Psoas muscle (tissue), 8 donors: Measurements from ENCODE around the gene WNT7A. TPM values are rescaled to one million over a fixed set of nuclear protein-coding genes. Genes with fewer than 3 reads are reported as not detected.

Experiments
- ATAC-seq, 4 donors: fragments of 200-7000 bp; cut with Tn5 transposase; one replicate each; pipeline ENCODE4 v1.9.1; 2020; ENCODE audit warnings: moderate library complexity in 3 of 4, mild to moderate bottlenecking in 2 of 4
- DNase-seq, 2 donors: peaks; one replicate each; pipeline ENCODE4 v3.0.0-alpha.2; 2020
- H3K27ac ChIP-seq: fragments of 200-600 bp; one replicate; pipeline ENCODE4 v1.8.0; 2022
- H3K27me3 ChIP-seq, 3 donors: fragments of 200-600 bp in 1 of 3; one replicate each; pipeline versions ENCODE4 v1.6.1 to v1.8.0; 2013 to 2022; ENCODE audit warnings: low read length in 2 of 3, mild to moderate bottlenecking in 2 of 3, moderate library complexity in 1 of 3; ENCODE audit not compliant: insufficient read depth in 3 of 3
- H3K36me3 ChIP-seq, 2 donors: fragments of 200-600 bp in 1 of 2; one replicate each; pipeline versions ENCODE4 v1.6.1 to v1.8.0; 2013 to 2022; ENCODE audit warnings: low read depth in 1 of 2, mild to moderate bottlenecking in 1 of 2, moderate library complexity in 1 of 2; ENCODE audit not compliant: insufficient read depth in 1 of 2
- H3K4me1 ChIP-seq: fragments of 200-600 bp; one replicate; pipeline ENCODE4 v1.8.0; 2022
- H3K4me3 ChIP-seq: fragments of 200-600 bp; one replicate; pipeline ENCODE4 v1.8.0; 2022; ENCODE audit warnings: mild to moderate bottlenecking
- H3K9me3 ChIP-seq: fragments of 200-600 bp; one replicate; pipeline ENCODE4 v1.8.0; 2022
- CTCF ChIP-seq: fragments of 200-600 bp; IDR thresholded peaks from one replicate; pipeline ENCODE4 v1.8.0; 2022; ENCODE audit warnings: antibody characterized with exemption
- WGBS, 3 donors: extraction: QIAGEN DNeasy Blood & Tissue Kit; methylation state at CpG; one replicate each; pipeline versions ENCODE4 v1.1.6 to v1.1.7; 2013; 5-methylcytosine and 5-hydroxymethylcytosine counted together
- intact Hi-C, 2 donors: fragments of 100-400 bp; cut with DNase I; formaldehyde crosslinking; loops; one replicate each; pipeline versions ENCODE4 v1.11.0 to v1.14.2; 2022
- polyA plus RNA-seq, 3 donors: library from polyadenylated mRNA; stranded (reverse); fragments of 200-250 nt; gene quantifications; one replicate each; pipeline ENCODE4 v1.2.3, GENCODE V29; 2013
- total RNA-seq, 4 donors: library from RNA; stranded (reverse); fragmentation: NEBNext Ultra II Directional in 2 of 4; extraction: Animal tissue kit (Norgen Biotek cat#: 25700) in 2 of 4; gene quantifications; one replicate each; pipeline versions ENCODE4 v1.2.1 to v1.2.4, GENCODE V29; 2021 to 2023
- donor health status: healthy with polysubstance abuse.
- donor health status: DM: no; HTN: no; CAD: no; lungs with moderate emphysema.
- donor health status: Bipolar disorder and iron deficiency.
- donor health status: healthy.
- donor health status: DM: yes; HTN: yes; CAD: no.
- donor health status: DM: no; HTN: no; CAD: no.
- donor health status: DM: no; HTN: no; CAD: no.
- donor health status: DM: yes; HTN: yes; CAD: no.

Gene WNT7A
- total and polyA plus RNA-seq, 7 donors, result 0.04 TPM; not detected in 6

DNA sequence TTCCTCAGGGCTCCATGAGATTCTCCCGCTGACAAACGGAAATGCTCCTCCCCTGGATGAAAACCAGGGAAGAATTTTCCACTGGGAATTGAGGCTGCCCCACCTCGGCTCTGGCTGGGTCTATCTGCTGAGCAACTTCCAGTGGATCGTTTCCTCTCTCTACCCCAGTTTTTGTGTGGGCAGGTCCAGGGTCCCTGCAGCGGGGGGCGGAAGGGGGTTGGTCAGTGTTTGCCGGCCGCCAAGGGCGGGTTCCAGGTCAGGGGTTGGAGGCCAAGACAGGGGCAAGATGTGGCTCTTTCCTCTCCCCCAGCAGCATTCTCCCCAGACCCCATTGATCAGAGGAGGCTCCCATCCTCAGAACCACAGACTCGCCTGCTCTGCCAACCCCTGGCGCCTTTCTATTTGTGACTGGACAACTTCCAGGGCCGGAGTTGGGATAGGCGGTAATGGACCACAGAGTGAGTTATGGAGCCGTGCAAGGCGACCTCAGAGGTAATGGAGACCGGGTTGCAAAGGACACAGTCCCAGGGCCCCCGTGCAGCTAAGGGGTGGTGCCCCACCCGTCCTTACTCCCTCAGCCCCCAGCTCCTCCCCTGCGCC lies 92.2 kb downstream of the WNT7A start:
- intact Hi-C loops, result no loop called here
- no peak overlapping the region for H3K4me3 ChIP-seq
- ATAC-seq, result no peak
- H3K36me3 ChIP-seq, result no peaks in the 10 kb centered on the region
- no peaks in the 10 kb centered on the region for H3K9me3 ChIP-seq
- 52 to 63% (median 63%) methylated on average over 19 of the region's 19 CpGs for WGBS, 3 donors
- peaks cover 0 to 34% (median 11%) of the 10 kb centered on the region in 3 donors for H3K27me3 ChIP-seq
- no peak for TF ChIP-seq CTCF
- no peaks in the 10 kb centered on the region for H3K4me1 ChIP-seq
- DNase-seq, result no peak
- H3K27ac ChIP-seq, result no peak overlapping the region

DNA sequence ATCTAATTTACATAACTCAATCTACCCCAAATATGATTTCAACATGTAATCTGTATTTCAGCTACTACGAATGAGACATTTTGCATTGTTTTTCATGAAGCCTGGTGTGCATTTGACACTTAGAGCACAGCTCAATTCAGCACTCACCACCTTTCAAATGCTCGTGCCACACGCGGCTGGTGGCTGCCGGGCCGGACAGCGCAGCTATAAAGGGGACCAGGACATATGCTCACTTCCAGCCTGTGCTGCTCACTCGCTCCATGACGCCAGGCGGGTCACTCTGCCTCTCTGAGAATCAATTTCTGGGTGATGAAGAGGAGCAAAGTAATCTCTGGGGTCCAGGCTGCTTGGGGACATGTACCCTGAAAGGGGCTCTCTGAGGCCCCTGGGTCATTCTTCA lies 93.1 kb downstream of the WNT7A start:
- Histone ChIP-seq H3K27ac (no peak overlapping the region), H3K9me3 (no peaks in the 10 kb centered on the region), H3K36me3 (no peaks in the 10 kb centered on the region), H3K4me3 (no peak overlapping the region), H3K4me1 (no peaks in the 10 kb centered on the region), H3K27me3 (peaks cover 0 to 31% (median 11%) of the 10 kb centered on the region in 3 donors)
- DNase-seq, result no peak
- no peak for ATAC-seq
- intact Hi-C loops, result no loop called here
- WGBS, 3 donors, result 81 to 85% (median 82%) methylated on average over 10 of the region's 10 CpGs
- TF ChIP-seq CTCF, result no peak

- WGBS, 3 donors, result 90 to 93% (median 92%) methylated on average over 13 of the region's 13 CpGs
- ATAC-seq (no peak), DNase-seq (no peak)
- H3K36me3 ChIP-seq, result no peaks in the 10 kb centered on the region
- TF ChIP-seq CTCF, result no peak
- intact Hi-C loops, result no loop called here
- H3K27ac ChIP-seq, result no peak overlapping the region
- H3K27me3 ChIP-seq, result peaks cover 0 to 34% (median 9%) of the 10 kb centered on the region in 3 donors
- no peaks in the 10 kb centered on the region for H3K9me3 ChIP-seq
- no peak overlapping the region for H3K4me3 ChIP-seq
- H3K4me1 ChIP-seq, result no peaks in the 10 kb centered on the region
Measured at GRCh38 chr3:13785853-13786436, 93.9 kb downstream of the WNT7A start.

- ATAC-seq, result no peak
Measured at GRCh38 chr3:13785351-13785750, 94.5 kb downstream of the WNT7A start.

More at GRCh38 chr3:13785351-13785750, 94.5 kb downstream of the WNT7A start:
- Histone ChIP-seq H3K4me1 (no peaks in the 10 kb centered on the region), H3K36me3 (no peaks in the 10 kb centered on the region), H3K9me3 (no peaks in the 10 kb centered on the region), H3K4me3 (no peak overlapping the region), H3K27me3 (peaks cover 0 to 34% (median 9%) of the 10 kb centered on the region in 3 donors), H3K27ac (no peak overlapping the region)
- DNase-seq, result no peak
- 89 to 93% (median 89%) methylated on average over 7 of the region's 7 CpGs for WGBS, 3 donors
- no peak for TF ChIP-seq CTCF
- intact Hi-C loops, result no loop called here
